NCI-H2107 (cell line): ENCODE measurements around the gene CYSTM1.

ENCODE experiments used
- DNase-seq: peaks from one replicate; lab custom pipeline; 2025; lab: John Stamatoyannopoulos, UW

Gene CYSTM1

DNA sequence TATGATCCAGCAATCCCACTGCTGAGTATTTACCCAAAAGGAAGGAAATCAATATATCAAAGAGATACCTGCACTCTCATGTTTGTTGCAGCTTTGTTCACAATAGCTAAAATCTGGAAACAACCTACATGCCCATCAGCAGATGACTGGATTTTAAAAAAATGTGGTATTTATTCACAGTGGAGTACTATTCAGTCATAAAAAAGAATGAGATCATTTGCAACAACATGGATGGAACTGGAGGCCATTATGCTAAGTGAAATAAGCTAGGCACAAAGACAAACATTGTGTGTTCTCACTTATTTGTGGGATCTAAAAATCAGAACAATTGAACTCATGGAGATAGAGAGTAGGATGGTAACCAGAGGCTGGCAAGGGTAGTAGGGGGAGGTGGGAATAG, 33.1 kb downstream of the CYSTM1 start:
- no peak for DNase-seq

DNA sequence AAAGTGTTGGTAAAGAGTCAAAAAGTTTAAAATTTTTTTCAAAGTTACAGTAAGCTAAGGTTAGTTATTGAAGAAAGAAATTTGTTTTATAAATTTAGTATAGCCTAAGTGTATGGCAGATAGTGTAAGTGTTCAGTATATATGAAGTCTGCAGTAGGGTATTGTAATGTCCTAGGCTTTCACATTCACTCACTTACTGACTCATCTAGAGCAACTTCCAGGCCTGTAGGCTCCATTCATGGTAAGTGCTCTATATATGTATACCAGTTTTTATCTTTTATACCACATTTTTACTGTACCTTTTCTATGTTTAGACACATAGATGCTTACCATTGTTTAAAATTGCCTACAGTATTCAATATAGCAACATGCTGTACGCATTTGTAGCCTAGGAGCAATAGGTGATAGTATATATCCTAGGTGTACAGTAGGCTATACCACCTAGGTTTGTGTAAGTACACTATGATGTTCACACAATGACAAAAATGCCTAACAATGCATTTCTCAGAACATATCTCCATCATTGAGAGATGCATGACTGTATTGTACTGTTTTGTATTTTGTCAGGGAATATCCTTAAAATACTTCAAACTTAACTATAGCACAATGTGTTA, 38.5 kb downstream of the CYSTM1 start:
- DNase-seq = no peak

DNA sequence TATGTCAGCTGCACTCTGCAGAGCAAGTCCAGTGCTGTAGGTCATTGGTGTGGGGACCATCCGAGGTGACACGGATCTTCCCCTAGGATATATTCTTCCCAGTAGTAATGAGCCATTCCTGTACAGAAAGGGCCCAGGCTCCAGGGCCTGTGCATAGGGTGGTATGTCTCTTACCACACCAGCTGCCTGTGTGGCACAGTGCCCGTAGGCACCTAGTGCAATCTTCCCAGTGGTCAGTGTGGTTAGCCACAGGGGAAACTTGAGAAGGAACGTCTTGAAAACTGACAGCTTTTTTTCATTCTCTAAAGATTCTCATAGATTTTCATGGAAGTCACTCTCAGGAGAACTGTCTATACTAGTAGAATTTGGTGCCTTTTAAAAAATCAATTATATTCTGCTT, 39.8 kb downstream of the CYSTM1 start:
- no peak for DNase-seq

DNA sequence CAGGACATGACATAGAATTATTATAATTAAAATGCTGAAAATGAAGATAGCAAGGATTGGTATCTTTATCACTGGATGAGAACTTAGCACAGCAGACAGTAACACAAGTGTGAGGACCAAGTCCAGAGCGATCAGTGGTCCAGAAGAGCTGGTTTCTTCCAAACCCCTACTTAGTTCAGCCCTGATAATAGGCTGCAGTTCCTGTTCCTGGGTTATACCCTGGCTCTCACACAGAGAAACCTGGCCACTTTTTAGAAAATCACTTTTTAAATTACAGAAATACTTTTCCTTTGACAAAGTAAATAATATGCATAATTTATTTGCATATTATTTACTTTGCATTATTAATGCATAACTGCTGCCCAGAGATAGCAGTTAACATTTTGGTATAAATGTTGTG, 40.3 kb downstream of the CYSTM1 start:
- no peak for DNase-seq

DNA sequence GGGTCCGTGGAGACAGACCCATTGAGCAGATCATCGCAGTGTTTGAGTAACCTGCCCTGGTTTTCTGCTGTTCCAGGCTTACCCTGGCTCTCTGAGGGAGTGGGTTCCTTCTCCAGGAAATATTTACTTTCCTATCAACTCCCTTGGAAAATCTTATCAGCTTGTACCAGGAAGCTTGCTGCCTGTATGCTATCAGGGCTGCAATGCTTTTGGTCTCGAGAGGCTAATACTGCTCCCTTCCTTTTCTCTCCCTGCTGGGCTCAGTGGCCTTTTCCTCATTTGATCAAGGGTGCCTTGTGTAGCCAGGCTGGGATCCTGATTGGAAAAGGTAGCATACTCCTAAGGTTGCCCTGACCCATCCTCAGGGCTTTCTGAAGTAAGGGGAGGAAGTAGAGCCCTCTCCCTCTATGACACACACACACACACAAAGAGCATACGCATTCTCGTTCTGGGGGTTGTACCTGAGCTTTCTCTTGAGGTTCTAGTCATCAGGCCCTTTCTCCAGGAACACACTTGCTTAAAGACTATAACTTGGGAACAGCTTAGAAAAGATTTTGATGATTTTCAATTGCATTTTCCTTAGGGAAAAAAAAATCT, 41.6 kb downstream of the CYSTM1 start:
- DNase-seq = no peak

DNA sequence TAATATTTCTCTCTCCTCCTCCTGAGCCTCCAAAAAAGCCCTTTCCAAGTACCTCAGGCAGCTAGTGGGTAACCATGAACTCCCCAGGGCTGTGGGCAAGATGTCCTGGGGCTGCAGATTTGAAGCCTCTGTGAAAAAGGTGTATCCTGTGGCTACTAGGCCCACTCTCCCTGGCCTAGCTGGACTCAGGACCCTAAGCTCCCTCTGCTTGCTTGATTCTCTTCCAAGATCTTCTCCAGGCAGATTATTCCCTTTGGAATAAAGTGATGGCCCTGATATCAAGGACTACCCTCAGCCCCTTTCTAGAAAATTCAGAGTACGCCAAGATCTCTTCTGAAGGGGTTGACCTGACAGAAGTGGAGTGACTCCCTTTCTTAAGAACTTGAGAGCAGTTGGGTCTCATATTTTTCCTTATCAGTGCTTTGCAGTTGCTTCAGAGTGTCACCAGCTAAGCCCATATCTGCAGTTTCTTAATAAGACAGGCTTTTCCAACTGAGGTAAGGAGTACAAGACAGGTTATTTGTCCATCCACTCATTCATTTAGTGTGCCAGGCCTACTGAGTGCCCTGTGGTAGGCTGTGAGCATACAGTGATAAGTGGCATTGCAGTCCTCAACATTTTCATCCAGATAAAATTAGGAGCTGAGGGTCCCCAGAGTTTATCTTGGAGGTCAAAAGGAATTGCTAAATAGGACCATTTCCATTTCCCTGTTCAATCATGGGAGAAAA, 42.5 kb downstream of the CYSTM1 start:
- DNase-seq = no peak

DNA sequence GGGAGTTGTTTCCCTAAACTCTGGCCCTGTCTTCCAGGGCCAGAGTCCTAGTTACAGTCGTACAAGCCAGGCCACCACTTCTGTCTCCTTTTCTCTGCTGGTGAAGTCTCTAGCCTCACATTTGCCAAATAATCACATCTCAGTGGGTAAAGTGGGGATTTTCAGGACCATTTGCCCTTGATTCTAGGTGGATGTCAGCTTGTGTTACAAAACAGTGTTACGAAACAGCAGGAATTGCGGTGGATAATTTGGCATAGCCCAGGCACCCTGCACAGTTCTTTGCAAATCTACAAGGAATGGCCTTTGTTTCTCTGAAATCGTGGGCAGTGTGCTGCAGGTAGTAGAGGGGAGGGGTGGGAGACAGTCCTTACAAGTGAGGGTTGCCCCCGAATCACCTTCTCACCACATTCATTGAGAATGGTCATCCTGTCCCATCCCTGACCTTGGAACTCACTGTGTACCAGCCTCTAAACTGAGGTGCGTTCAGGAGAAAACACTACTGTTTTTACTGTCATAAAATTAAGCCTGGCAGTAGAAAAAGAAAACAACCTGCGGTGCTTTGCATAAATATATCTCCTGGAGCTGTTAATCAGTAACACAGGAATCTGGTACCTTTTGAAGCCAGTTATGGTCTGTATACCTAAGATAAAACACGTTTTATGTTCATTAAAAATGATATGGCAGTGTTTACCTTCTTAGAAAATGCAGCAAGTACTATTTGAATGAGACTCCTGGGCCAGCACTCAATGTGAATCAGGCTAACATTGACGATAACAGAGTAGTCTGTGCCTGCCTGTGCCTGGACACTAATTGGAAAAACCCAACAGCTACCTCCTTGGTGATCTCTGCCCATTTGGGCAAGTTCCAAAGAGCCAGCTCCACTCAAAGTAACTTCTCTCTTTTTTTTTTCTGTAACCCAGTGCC, 44.3 kb downstream of the CYSTM1 start:
- no peak for DNase-seq

DNA sequence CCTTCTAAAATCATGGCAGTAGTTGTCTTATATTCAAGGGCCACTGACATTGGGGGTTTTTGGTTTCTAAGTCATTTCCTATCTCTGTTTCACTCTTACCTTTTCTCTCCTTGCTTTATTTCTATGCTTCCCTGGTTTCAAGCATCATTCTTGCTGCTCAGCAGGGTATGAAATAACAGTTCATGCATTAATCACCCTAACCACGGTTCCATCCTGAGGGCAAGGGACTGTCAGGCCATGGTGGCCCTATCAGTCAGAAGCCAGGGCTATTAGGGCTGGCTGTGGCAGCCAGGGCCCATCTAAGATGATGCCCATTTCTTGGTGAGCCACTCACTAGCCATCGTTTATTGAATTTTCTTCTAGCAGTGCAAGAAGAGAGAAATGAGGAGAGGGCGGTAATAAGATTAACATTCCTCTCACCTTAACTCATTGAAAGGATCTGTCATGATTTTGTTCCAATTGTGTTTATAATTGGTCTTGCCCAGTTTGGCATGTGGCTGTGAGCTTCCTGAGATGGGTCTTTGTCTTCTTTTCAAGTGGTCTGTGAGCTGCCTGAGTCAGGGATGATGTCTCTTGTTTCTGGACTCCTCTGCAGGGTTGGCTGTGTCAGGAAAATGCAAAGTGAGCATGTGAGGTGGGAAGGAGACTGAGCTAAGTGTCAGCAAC, 45.2 kb downstream of the CYSTM1 start:
- DNase-seq = no peak

DNA sequence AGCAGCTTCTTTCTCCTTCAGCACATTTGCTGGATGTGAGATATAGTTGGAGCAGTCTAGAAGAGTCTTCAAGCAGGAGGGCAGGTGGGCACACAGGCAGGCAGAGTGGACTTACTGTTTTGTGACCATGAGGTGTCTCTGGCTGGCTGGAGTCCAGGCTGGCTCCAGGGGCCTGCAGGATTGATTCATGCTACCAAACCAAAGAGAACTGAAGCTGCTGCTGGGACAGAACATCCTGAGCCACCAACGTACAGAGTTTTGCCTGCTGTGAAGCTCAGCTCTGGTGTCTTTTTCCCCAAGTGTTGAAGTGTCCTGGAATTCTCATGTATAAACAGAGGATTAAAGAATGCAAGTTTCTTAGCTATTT, 45.7 kb downstream of the CYSTM1 start:
- DNase-seq = no peak

DNA sequence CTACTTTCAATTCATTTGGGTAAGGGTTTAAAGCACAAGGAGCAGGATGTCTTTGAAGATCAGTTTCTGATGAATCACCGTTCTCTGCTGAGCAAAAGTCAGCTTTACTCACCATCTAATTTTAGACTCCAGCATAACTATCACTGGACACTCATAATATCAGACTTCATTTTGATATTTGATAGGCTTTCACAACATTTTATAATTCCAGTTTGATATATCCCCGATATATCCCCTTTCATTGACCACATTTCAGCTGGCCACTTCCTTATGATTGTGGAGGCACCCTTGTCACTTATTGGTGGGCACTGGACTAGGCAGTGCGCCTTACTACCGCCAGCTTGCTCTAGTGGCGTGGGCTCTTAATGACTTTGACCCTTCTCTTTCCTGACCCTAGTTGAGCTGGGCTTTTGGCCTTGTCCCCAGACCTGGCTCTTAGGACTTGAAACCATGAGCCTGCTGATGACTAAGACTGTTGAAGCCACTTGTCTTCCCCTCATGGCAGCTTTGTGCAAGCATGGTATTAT, 46.8 kb downstream of the CYSTM1 start:
- DNase-seq = no peak

DNA sequence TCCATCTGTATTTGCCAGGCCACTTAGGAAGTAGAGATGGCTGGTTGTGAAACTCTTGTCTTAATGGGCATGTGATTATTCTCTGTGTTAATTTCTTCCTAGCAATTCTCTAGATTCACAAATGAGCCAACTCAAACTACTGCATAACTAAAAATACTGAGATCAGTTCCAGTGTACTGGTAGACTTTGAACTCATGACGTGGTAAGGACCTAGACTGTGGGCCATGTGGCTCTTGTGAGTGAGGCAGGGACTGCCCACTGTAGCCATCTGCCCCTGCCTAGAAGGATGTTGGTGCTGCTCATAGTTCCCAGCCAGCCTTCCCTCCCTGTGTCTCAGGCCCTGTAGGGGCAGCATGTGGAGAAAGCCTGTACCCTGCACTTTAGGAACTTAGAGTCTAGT, 47.4 kb downstream of the CYSTM1 start:
- DNase-seq = no peak

DNA sequence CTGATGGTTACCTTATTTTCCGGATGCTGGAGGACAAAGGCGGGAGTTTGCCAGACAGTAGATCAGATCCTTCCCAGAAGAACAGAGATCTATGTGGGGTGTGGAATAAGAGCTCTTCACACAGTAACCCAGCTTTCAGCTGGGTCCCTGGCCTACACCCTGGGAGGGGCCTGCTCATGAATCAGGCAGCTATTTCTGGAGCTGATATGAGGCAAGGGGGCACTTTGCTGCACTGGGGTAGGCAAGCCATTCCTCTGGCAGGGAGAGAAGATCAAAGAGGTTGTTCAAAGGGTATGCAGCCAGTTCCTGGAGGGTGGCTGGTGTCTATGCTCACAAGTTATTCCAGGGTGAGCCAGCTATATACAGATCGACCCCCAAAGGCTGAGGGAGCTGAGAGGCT, 48.6 kb downstream of the CYSTM1 start:
- DNase-seq = no peak

DNA sequence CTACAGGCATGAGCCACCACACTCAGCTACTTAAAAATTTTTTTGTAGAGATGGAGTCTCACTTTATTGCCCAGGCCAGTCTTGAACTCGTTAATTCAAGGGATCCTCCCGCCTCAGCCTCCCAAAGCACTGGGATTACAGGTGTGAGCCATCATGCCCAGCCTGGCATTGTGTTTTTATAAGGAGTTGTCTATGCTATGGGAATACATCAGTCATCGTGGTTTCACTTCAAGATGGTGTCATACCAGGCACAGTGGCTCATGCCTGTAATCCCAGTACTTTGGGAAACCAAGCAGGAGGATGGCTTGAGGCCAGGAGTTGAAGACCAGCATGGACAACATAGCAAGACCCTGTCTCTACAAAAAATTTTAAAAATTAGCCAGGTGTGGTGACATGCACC, 49.7 kb downstream of the CYSTM1 start:
- DNase-seq = no peak

DNA sequence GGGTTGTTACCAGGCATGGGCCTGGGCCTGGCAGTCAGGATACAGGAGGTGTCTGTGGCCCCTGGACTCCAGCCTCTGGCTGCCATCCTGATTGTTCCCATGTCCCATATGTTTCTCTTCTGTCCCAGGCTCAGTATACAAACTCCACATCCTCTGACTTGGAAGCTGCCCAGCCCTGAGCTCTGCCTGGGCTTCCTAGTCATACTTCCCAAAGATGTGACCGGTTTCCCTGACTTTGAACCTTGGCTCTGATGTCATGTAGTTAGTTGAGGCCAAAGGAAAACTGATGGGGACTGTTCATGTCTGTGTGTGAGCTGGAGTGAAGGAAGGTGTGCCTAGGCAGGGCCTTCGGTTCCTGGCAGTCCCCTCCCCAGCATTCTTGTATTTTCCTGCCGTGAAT, 50.4 kb downstream of the CYSTM1 start:
- no peak for DNase-seq

DNA sequence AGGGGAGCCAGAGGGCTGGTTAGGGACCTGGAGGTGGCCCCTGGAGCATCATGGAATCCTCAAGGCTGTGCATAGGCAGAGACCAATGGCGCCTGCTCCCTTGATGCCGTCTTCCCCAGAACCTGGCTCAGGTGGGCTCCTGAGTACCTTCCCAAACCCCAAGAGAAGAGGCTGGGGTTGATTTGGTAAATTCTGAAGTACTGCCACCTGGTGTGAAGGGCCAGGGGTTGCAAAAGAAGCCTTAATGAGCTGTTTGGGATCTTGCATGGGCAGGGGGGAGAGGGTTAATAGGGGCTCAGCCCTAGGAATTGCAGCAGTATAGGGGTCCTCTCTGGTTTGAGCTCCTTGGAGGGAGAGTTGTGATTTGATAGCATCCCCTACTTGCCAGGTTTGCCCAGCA, 52.1 kb downstream of the CYSTM1 start:
- no peak for DNase-seq

DNA sequence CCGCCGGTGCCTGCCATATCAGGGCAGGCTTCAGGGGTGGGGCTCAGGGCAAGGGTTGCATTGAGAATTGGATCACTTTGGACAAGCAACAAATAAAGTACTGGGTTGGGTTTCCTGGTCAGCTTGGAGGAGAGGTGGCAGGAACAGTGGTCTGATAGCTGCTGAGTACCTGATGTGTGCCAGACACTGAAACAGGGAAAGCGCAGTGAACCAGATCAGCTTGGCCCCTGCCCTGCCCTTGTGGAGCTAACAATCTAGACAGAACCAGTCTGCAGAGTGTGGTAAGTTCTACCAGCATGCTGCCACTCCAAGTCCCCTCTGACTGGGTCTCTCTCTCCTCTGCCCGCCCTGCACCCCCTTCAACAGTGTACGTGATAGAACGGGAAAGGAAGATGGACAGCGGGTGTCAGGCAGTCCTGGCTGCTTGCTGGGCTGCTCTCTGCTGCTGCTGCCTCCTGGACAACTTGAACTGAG, 53.4 kb downstream of the CYSTM1 start:
- DNase-seq = no peak

DNA sequence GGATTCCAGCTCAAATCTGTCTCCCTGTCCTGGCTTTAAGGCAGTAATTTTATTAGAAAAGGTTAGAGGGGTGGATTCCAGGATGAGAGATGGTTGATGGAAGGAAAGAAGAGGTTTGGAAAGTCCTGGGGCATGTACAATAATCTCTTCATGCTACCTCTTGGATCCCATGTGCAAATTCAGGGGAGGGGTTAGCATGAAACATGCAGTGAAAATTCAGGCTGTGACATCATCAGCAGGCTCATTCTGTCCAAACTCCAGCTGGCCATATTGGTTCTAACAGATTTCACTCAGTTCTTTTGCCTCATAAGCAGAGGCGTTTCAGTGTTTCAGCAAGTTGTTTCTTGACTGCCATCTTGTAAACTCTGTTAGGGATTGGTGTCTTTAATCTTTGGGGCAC, 55.4 kb downstream of the CYSTM1 start:
- DNase-seq = no peak

DNA sequence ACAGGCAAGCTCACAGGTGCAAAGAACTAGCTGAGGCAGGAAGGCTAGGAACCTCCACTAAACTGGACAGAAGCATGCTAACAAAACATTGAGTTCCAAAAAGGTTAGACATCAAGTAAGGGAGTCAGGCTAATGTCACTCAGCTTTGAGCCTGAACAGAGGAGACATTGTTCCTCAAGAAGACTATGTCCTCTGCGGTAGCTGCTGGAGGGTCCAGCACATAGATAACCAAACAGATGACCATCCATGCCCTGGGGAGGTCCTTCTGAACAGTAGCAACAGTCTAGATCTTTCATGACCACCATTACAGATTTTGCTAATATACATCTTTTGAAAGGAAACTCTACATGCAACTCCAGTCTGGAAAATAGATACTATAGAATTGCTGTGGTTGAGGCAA, 57.7 kb downstream of the CYSTM1 start:
- DNase-seq = no peak

DNA sequence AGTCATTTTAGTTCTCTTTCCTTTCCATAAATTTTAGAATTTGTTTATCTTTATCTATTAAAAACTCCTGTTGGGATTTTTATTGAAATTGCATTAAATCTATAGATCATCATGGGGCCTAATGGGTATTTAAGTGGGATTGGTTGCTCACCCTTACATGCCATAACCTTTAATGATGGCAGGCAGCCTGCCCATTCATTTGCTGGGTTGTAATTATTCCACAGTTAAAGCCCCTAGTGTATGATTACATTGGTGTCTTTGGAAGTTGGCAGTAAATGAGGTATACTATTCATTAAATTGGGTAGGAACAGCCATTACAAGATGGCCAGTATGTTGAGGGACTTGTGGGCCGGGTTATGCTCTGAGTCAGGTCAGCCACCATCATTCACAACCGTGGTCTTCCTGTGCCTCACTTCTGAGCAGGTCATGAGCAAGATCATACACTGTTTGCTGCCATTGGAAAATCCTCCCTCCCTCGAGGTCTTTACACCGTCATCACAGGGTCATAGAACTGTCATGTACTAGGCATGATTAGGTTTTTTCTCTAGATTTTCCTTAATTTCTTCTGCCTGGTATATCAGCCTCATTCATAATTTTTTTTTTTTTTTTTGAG, 59.5 kb downstream of the CYSTM1 start:
- DNase-seq = no peak

DNA sequence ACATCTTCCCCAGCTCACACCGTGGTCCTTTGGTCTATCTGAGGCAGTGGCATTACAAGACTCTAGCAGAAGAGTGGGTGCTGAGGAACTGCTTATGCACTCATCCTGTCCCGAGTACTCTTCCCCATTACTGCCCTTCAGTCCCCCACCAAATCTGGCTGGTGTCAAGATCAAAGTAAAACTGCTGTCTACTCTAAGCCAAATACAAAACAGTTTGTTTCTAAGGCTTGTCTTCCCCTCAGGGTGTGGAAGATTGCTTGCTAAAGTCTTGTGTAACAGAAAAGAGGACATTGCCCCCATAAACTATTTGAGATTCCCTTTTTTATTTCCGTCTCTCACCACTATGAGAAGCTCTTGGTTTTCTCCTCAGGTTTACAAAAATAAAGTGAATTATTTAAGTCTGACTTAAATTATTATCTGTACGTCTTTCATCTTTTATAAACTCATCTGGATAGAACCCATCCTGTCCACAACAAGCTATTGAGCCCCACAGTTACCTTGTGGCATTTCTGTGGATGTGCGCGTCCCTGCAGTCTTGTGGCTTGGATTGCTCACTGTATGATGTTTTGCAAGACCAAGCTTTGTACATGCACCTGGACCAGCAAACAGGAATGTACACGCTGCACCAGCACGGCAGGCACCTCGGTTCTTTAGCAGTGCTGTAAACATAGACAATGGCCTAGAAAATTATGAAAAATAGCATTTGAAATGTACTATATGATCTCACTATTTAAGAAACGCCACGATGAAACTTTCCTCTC, 61.0 kb downstream of the CYSTM1 start:
- DNase-seq = no peak
